ENCODE results near the gene ACP6. TPM values are rescaled to one million over a fixed set of nuclear protein-coding genes. Genes with fewer than 3 reads are reported as not detected.

ACP6 gene
- 10 to 100 TPM; 10.8 to 11.4 TPM for total RNA-seq

DNA sequence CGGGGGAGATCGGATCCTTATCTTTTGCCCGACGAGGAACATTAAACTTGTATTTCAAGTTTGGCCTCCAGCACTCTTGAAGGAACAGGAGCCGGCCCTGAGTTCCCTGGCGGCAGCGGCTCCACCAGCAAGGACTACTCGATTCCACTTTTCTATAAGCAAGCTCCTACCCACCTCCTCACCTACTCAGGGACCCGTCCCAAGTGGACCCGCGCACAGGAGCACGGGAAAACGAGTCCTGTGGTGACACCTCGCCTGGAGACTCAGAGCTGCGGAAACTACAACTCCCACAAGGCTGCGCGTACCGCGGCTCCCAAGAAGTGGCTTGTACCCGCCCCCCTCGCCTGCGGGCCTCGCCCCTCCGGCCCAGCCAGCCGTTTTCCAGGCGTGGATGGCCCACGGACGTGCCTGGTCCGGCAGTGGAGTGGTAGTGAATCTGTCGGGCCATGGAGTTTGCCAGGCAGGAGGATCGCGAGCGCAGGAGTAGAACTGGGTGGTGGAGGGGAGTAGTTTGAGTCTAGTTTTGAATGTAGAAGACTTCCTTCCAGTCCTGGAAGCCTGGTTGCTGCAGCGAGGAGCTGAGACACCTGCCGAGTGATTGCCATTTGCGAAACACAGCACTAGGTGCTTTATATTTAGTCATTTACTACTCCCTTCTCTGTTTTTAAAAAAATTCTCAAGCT lies at the start of gene ACP6:
Gene ACP6 (minus strand): TSS at position 206 of the 683 bp plus-strand sequence. CDS start 476 bp downstream, outside the sequence.
- H3K9me3 ChIP-seq, result no peaks in the 10 kb centered on the region
- peak within 1 kb of the TSS; percentile 78 for H3K4me3 ChIP-seq
- peaks cover 6 to 12% of the 10 kb centered on the region in 2 donors for H3K4me1 ChIP-seq (ENCODE audit: control insufficient read depth in 1 of 2, low read depth in 2 of 2)
- DNase-seq (ENCODE audit: low spot score), result peak; percentile 78
- no peaks in the 10 kb centered on the region for H3K27me3 ChIP-seq (replicated peaks; ENCODE audit: insufficient read depth)
- peak; percentile 75 for ATAC-seq (ENCODE audit: insufficient number of reproducible peaks, low FRiP score, low read depth)
- no peaks in the 10 kb centered on the region for H3K36me3 ChIP-seq
- TF ChIP-seq, protein P1, sequence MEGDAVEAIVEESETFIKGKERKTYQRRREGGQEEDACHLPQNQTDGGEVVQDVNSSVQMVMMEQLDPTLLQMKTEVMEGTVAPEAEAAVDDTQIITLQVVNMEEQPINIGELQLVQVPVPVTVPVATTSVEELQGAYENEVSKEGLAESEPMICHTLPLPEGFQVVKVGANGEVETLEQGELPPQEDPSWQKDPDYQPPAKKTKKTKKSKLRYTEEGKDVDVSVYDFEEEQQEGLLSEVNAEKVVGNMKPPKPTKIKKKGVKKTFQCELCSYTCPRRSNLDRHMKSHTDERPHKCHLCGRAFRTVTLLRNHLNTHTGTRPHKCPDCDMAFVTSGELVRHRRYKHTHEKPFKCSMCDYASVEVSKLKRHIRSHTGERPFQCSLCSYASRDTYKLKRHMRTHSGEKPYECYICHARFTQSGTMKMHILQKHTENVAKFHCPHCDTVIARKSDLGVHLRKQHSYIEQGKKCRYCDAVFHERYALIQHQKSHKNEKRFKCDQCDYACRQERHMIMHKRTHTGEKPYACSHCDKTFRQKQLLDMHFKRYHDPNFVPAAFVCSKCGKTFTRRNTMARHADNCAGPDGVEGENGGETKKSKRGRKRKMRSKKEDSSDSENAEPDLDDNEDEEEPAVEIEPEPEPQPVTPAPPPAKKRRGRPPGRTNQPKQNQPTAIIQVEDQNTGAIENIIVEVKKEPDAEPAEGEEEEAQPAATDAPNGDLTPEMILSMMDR (IDR thresholded peaks at IDR 0.05), result no peak
- peak within 1 kb of the TSS; percentile 56 to 60 for H3K27ac ChIP-seq

DNA sequence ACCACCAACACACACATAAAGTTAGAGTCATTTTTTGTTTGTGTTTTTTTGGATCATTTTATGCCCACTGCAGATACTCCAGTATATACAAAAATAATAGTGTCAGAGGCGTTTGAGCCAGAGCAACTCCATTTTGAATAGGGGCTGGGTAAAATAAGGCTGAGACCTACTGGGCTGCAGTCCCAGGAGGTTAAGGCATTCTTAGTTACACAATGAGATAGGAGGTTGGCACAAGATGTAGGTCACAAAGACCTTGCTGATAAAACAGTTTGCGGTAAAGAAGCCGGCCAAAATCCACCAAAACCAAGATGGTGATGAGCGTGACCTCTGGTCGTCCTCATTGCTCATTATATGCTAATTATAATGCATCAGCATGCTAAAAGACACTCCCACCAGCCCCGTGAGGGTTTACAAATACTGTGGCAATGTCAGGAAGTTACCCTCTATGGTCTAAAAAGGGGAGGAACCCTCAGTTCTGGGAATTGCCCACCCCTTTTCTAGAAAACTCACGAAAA lies 49.4 kb upstream of the ACP6 start:
- Histone ChIP-seq H3K36me3 (no peaks in the 10 kb centered on the region), H3K27ac (no peak overlapping the region), H3K4me3 (no peak overlapping the region), H3K4me1 (ENCODE audit: control insufficient read depth in 1 of 2, low read depth in 2 of 2) (no peaks in the 10 kb centered on the region), H3K27me3 (replicated peaks; ENCODE audit: insufficient read depth) (no peaks in the 10 kb centered on the region), H3K9me3 (no peaks in the 10 kb centered on the region)
- ATAC-seq (ENCODE audit: insufficient number of reproducible peaks, low FRiP score, low read depth) (no peak), DNase-seq (ENCODE audit: low spot score) (no peak)
- TF ChIP-seq, protein P1 (IDR thresholded peaks at IDR 0.05), result no peak

DNA sequence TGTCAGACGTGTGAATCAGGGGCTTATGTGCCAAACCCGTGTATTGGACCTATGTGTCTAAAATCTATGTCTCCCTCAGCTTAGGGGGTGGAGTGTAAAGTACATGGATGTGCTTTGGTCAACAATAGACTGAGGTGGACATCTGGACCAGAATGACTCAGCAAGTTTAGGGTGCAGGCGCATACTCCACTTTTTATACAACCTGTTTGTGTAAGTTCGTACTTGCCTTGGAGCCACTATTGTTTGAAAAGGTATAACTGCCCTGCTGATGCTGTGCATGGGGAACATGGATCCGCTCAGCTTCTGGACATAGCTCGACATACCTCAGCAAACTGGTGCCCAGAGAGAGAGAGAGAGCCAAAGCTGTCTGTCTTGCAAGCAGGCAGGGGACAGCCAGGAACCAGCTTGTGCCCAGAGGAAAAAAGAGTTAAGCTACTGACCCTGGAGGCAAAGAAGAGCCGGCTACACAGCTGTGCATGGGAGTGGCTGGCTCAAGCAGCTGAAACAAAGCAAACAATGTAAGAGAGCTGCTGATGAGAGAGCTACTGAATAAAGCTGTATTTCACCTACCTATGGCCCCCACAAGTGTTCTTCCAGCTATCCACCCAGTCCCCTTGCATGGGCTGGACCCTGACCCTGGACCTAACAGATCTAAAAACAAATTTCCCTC lies 48.8 kb upstream of the ACP6 start:
- no peak for ATAC-seq (ENCODE audit: insufficient number of reproducible peaks, low FRiP score, low read depth)
- Histone ChIP-seq H3K36me3 (no peaks in the 10 kb centered on the region), H3K27me3 (replicated peaks; ENCODE audit: insufficient read depth) (no peaks in the 10 kb centered on the region), H3K9me3 (no peaks in the 10 kb centered on the region), H3K4me3 (no peak overlapping the region), H3K4me1 (ENCODE audit: control insufficient read depth in 1 of 2, low read depth in 2 of 2) (no peaks in the 10 kb centered on the region), H3K27ac (no peak overlapping the region)
- TF ChIP-seq, protein P1 (IDR thresholded peaks at IDR 0.05), result no peak
- DNase-seq (ENCODE audit: low spot score), result no peak

DNA sequence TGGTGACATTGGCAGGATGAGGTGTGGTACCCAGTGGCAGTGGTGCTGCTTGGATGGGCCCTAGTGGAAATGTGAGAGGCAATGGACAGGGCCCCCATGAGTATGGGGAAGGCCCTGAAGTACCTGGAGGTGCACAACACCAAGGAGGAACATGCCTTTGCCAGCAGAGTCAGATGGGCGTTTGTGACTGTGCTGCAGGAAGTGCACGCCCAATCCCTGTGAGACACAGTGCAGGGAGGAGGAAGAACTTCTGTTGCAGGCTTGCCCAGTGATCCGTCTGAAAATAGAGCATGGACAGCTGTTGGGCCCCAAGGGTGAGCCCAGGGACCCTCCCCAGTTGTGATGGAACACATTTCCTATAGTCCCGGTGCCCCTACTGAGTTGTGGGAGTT lies 47.4 kb upstream of the ACP6 start:
- Histone ChIP-seq H3K36me3 (no peaks in the 10 kb centered on the region), H3K4me1 (ENCODE audit: control insufficient read depth in 1 of 2, low read depth in 2 of 2) (no peaks in the 10 kb centered on the region), H3K27ac (no peak overlapping the region), H3K9me3 (no peaks in the 10 kb centered on the region), H3K27me3 (replicated peaks; ENCODE audit: insufficient read depth) (no peaks in the 10 kb centered on the region), H3K4me3 (no peak overlapping the region)
- TF ChIP-seq, protein P1 (IDR thresholded peaks at IDR 0.05), result no peak
- DNase-seq (ENCODE audit: low spot score), result no peak
- ATAC-seq (ENCODE audit: insufficient number of reproducible peaks, low FRiP score, low read depth), result no peak

DNA sequence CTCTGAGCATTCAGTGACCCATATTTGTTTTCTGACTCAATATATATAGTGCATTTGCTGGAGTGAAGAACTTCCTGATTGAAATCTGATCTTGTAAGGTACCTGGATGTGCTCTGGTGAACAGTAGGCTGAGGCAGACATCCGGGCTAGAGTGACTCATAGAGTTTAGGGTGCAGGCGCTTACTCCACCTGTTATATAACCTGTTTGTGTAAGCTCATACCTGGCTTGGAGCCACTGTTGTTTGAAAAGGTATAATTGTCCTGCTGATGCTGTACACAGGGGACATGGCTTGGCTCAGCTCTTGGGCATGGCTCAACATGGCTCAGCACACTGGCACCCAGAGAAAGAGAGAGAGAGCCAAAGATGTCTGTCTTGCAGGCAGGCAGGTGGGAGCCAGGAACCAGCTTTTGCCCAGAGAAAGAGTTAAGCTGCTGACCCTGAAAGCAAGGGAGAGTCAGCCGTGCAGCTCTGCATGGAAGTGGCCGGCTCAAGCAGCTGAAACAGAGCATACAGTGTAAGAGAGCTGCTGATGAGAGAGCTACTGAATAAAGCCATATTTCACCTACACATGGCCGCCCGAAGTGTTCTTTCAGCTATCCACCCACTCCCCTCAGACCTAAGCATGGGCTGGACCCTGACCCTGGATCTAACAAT lies 46.9 kb upstream of the ACP6 start:
- Histone ChIP-seq H3K27ac (no peak overlapping the region), H3K4me1 (ENCODE audit: control insufficient read depth in 1 of 2, low read depth in 2 of 2) (no peaks in the 10 kb centered on the region), H3K4me3 (no peak overlapping the region), H3K36me3 (no peaks in the 10 kb centered on the region), H3K9me3 (no peaks in the 10 kb centered on the region), H3K27me3 (replicated peaks; ENCODE audit: insufficient read depth) (no peaks in the 10 kb centered on the region)
- no peak for ATAC-seq (ENCODE audit: insufficient number of reproducible peaks, low FRiP score, low read depth)
- no peak for DNase-seq (ENCODE audit: low spot score)
- TF ChIP-seq, protein P1 (IDR thresholded peaks at IDR 0.05), result no peak

All from thoracic aorta (tissue), 2 donors.